ENCODE results near the gene ADORA2B.

DNA sequence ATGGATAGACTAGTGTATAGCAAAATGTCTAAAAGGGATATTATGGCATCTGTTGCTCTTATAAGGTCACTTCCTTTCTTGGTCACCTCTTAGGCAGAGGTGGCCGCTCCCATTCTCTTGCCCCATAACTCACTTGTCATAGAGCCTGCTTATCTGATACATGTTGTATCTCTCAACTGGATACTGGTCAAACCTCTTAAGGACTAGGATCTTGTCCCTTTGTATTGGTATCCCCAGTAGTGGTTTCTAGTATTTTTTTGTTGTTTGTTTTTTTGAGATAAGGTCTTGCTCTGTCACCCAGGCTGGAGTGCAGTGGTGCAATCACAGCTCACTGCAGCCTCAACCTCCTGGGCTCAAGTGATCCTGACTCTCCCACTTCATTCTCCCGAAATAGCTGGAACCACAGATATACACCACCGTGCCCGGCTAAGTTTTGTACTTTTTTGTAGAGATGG is 27.6 kb downstream of the ADORA2B start:
- TF ChIP-seq EZH2 (IDR thresholded peaks at IDR 0.05; ENCODE audit: borderline replicate concordance, low read length), result no peak
- TF ChIP-seq, protein P1, sequence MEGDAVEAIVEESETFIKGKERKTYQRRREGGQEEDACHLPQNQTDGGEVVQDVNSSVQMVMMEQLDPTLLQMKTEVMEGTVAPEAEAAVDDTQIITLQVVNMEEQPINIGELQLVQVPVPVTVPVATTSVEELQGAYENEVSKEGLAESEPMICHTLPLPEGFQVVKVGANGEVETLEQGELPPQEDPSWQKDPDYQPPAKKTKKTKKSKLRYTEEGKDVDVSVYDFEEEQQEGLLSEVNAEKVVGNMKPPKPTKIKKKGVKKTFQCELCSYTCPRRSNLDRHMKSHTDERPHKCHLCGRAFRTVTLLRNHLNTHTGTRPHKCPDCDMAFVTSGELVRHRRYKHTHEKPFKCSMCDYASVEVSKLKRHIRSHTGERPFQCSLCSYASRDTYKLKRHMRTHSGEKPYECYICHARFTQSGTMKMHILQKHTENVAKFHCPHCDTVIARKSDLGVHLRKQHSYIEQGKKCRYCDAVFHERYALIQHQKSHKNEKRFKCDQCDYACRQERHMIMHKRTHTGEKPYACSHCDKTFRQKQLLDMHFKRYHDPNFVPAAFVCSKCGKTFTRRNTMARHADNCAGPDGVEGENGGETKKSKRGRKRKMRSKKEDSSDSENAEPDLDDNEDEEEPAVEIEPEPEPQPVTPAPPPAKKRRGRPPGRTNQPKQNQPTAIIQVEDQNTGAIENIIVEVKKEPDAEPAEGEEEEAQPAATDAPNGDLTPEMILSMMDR (IDR thresholded peaks at IDR 0.05; ENCODE audit: low read length), result no peak

Measured in OCI-LY1 (cell line).